D721Med (cell line): ENCODE results near the gene LMAN1L.
A peak's percentile ranks its signal among the peaks of the same experiment; 100 is the strongest.

Experiments used
- DNase-seq: peaks from one replicate; pipeline ENCODE4 v3.0.0; 2011; ENCODE audit warnings: low spot score; ENCODE audit not compliant: insufficient read length
- FAIRE-seq: peaks from 2 replicates; lab custom pipeline; 2011; peaks lifted over from hg19 to GRCh38; lab: Jason Lieb, UNC
- CTCF ChIP-seq: IDR thresholded peaks from 2 replicates; pipeline ENCODE4 v1.5.1; 2012; ENCODE audit warnings: mild to moderate bottlenecking, control low read depth; ENCODE audit not compliant: insufficient read depth; ENCODE audit errors: missing control alignments

Gene LMAN1L

DNA sequence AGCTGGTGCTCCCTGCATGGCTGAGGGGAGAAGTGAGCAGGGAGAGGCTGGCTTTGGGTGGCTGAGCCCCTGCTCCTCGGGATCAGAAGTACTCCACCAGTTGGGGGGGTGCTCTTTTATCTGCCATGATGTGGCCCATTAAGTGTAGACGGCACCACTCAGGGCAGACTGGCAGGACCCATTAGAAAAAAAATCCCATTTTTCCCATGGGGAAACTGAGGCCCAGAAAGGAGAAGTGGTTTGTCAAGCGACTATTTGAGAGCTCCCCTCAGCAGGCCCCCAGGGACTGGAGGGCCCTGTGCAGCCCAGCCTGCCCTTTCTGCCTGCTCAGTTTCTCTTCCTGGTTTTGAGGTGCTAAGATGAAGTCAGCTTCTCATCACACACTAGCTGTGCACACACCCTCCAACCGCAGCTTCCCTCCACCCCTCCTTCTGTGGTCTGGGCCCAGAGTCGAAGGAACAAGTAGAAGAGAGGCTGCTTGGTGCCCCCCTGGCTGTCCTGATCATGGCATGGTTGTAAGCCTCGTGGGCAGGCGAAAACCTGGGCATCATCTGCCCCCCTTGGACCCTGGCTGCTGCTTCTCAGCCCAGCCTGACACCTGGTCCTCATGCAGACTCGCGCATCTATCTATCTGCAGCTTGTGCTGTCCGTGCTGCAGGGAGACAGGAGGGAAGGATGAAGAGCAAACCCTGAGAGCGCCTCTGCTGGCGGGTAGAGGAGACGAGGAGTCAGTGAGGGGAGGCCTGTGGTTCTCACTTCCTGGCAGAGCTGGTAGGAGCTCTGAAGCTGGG is 25.2 kb upstream of the LMAN1L start:
- no peak for FAIRE-seq
- peak; percentile 0 for TF ChIP-seq CTCF
- no peak for DNase-seq

GRCh38 chr15:74788042-74788682 is 24.5 kb upstream of the LMAN1L start:
- no peak for DNase-seq
- TF ChIP-seq CTCF, result no peak
- no peak for FAIRE-seq

DNA sequence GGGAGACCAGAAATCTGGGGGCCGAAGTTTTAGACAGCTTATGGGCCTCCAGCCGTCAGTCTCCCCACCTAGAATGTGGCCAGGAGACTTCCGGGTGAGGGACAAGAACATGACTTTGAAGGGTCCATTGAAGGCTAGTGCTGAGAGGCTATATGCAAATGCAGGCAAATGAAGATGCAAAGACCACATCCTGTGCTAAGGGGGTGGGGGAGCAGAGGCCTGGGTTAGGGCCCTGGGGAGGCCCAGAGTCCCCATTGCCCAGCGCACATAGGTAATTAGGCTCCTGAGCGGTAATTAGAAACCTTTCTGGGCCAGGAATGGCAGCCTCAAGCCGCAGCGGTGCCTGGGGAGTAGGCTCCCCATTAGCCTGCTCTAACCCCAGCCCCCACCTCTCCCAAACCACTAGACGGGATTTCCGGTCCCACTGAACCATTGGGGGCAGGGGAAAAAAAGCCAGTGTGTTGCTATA is 23.9 kb upstream of the LMAN1L start:
- TF ChIP-seq CTCF, result no peak

DNA sequence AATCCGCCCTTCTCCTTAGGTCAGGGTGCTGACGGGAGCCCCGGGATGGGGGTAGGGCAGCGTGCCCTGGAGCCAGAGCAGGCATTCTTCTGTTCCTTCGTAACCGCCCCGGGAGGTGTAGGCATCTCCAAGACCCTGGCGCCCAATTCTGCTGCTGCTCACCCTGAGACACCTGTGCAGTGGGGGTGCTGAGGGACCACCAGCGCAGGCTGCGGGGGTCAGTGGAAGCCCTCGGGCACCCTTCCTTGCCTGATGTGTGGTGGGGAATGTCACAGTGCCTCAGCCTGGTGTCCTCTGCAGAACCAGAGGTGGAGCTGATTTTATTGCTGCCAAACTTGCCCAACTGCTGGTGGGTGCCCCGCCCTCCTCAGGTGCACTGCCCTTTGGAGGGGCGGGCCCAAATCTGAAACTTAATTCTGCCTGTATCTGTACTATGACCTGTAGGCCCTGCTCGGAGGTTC is 23.4 kb upstream of the LMAN1L start:
- FAIRE-seq (no peak), DNase-seq (no peak)
- no peak for TF ChIP-seq CTCF

More for the DNA sequence above, 23.9 kb upstream of the LMAN1L start:
- no peak for FAIRE-seq
- no peak for DNase-seq

- no peak for TF ChIP-seq CTCF
- FAIRE-seq (no peak), DNase-seq (no peak)
Observed at GRCh38 chr15:74789741-74790079, 22.9 kb upstream of the LMAN1L start.

- no peak for TF ChIP-seq CTCF
- FAIRE-seq, result no peak
Observed at GRCh38 chr15:74790080-74790916, 22.3 kb upstream of the LMAN1L start.

More at GRCh38 chr15:74790080-74790916, 22.3 kb upstream of the LMAN1L start:
- no peak for DNase-seq
